Measurements from ENCODE around the gene CETN1. TPM values are rescaled to one million over a fixed set of nuclear protein-coding genes. Genes with fewer than 3 reads are reported as not detected.

The CETN1 gene
- polyA plus RNA-seq, 3 donors, result not detected

GRCh38 chr18:577643-578375 is 2.4 kb upstream of the CETN1 start:
- no peak for TF ChIP-seq CTCF (IDR thresholded peaks at IDR 0.05)
- Histone ChIP-seq H3K79me2 (ENCODE audit: insufficient read depth, low read length) (no peaks in the 10 kb centered on the region), H3K9me3 (replicated peaks in 1 of 2; ENCODE audit: control insufficient read depth in 1 of 2, insufficient read depth in 1 of 2, low read length in 2 of 2) (peaks cover 0 to 2% of the 10 kb centered on the region in 2 donors), H3K9ac (ENCODE audit: insufficient read depth, low read length, poor library complexity, severe bottlenecking) (no peak overlapping the region), H4K20me1 (ENCODE audit: insufficient read depth, low read length) (no peaks in the 10 kb centered on the region), H3K4me1 (ENCODE audit: control insufficient read depth in 1 of 2, insufficient read depth in 2 of 2, low read length in 2 of 2) (no peaks in the 10 kb centered on the region), H3K27me3 (ENCODE audit: control insufficient read depth in 2 of 2, insufficient read depth in 2 of 2, low read length in 2 of 2) (no peaks in the 10 kb centered on the region), H3K4me2 (replicated peaks; ENCODE audit: extremely low read depth, low read length, poor library complexity, severe bottlenecking) (no peak overlapping the region), H3K27ac (ENCODE audit: low read depth in 1 of 2, low read length in 2 of 2) (no peak overlapping the region), H3K36me3 (replicated peaks in 1 of 2; ENCODE audit: control insufficient read depth in 1 of 2, insufficient read depth in 2 of 2, low read length in 2 of 2) (no peaks in the 10 kb centered on the region), H3K4me3 (replicated peaks in 1 of 3; ENCODE audit: low read depth in 2 of 3, low read length in 3 of 3) (no peak overlapping the region), H2AFZ (ENCODE audit: insufficient read depth, low read depth, low read length, poor library complexity, severe bottlenecking) (no peak overlapping the region)
- peaks cover 1 to 11% (median 6%) of the 10 kb centered on the region in 3 donors for H3K27me3 Mint-ChIP-seq (ENCODE audit: low read depth in 3 of 3)
- H3K9me3 Mint-ChIP-seq, result peaks cover 0 to 9% (median 3%) of the 10 kb centered on the region in 7 donors
- H3K36me3 Mint-ChIP-seq, result no peaks in the 10 kb centered on the region
- no peaks in the 10 kb centered on the region for H3K4me1 Mint-ChIP-seq
- no peak overlapping the region for H3K27ac Mint-ChIP-seq
- 100% methylated on average over 2 of the region's 4 CpGs for WGBS (ENCODE audit: insufficient coverage)
- H3K4me3 Mint-ChIP-seq, result no peak overlapping the region
- no peak for DNase-seq
- intact Hi-C loops (cut with micrococcal nuclease), result no loop called here

- no CpG with 5 or more reads among the region's 1 CpG for WGBS (ENCODE audit: insufficient coverage)
- Mint-ChIP-seq H3K36me3 (no peaks in the 10 kb centered on the region), H3K9me3 (peaks cover 7 to 14% (median 9%) of the 10 kb centered on the region in 7 donors), H3K27ac (no peak overlapping the region), H3K4me3 (no peak overlapping the region), H3K4me1 (no peaks in the 10 kb centered on the region), H3K27me3 (ENCODE audit: low read depth in 3 of 3) (peaks cover 4 to 6% (median 5%) of the 10 kb centered on the region in 3 donors)
- H3K27me3 ChIP-seq (ENCODE audit: control insufficient read depth in 2 of 2, insufficient read depth in 2 of 2, low read length in 2 of 2), result no peaks in the 10 kb centered on the region
- no peaks in the 10 kb centered on the region for H4K20me1 ChIP-seq (ENCODE audit: insufficient read depth, low read length)
- H3K36me3 ChIP-seq (replicated peaks in 1 of 2; ENCODE audit: control insufficient read depth in 1 of 2, insufficient read depth in 2 of 2, low read length in 2 of 2), result no peaks in the 10 kb centered on the region
- H3K79me2 ChIP-seq (ENCODE audit: insufficient read depth, low read length), result no peaks in the 10 kb centered on the region
- H3K9me3 ChIP-seq (replicated peaks in 1 of 2; ENCODE audit: control insufficient read depth in 1 of 2, insufficient read depth in 1 of 2, low read length in 2 of 2), result peaks cover 5 to 8% of the 10 kb centered on the region in 2 donors
- no peak overlapping the region for H2AFZ ChIP-seq (ENCODE audit: insufficient read depth, low read depth, low read length, poor library complexity, severe bottlenecking)
- no peak overlapping the region for H3K4me2 ChIP-seq (replicated peaks; ENCODE audit: extremely low read depth, low read length, poor library complexity, severe bottlenecking)
- TF ChIP-seq CTCF (IDR thresholded peaks at IDR 0.05), result no peak
- DNase-seq, result no peak
- no peak overlapping the region for H3K4me3 ChIP-seq (replicated peaks in 1 of 3; ENCODE audit: low read depth in 2 of 3, low read length in 3 of 3)
- intact Hi-C loops (cut with micrococcal nuclease), result no loop called here
- no peaks in the 10 kb centered on the region for H3K4me1 ChIP-seq (ENCODE audit: control insufficient read depth in 1 of 2, insufficient read depth in 2 of 2, low read length in 2 of 2)
- no peak overlapping the region for H3K9ac ChIP-seq (ENCODE audit: insufficient read depth, low read length, poor library complexity, severe bottlenecking)
- H3K27ac ChIP-seq (ENCODE audit: low read depth in 1 of 2, low read length in 2 of 2), result no peak overlapping the region
These were observed 942 bp upstream of the CETN1 start for GRCh38 chr18:579238-579637.
